GM23338 (cell line): ENCODE results near the gene ARFGEF2.
"Not testable (repeated sequence)": the region's sequence is repeated elsewhere in the genome, so short reads cannot be mapped to it uniquely, and the experiment has no call there.

Experiments used
- CTCF ChIP-seq, 2 experiments: fragments of 200-600 bp in 1 of 2; sonication (generic) in 1 of 2; conservative IDR thresholded peaks; 2 replicates each; pipeline versions ENCODE4 v1.5.1 to v1.6.1; 2016 to 2017; ENCODE audit warnings: antibody characterized with exemption in 2 of 2, low read depth in 2 of 2, mild to moderate bottlenecking in 2 of 2, moderate library complexity in 1 of 2
- JUNB ChIP-seq: IDR thresholded peaks from one replicate; pipeline ENCODE4 v1.6.1; 2016; ENCODE audit warnings: antibody characterized with exemption; ENCODE audit not compliant: unreplicated experiment
- POLR2AphosphoS5 ChIP-seq: IDR thresholded peaks from 2 replicates; pipeline ENCODE4 v1.6.1; 2016; ENCODE audit warnings: antibody characterized with exemption, low read depth
- ZNF114 ChIP-seq: fragments of 250-450 bp; sonication (Bioruptor Pico); IDR thresholded peaks from 2 replicates; pipeline ENCODE4 v1.5.0; 2020; ENCODE audit warnings: mild to moderate bottlenecking, moderate library complexity
- TF ChIP-seq, protein P1 (sequence below): IDR thresholded peaks from one replicate; pipeline ENCODE4 v1.6.1; 2018; ENCODE audit warnings: antibody characterized with exemption; ENCODE audit not compliant: unreplicated experiment

GRCh38 chr20:48979980-48980379, 58.5 kb downstream of the ARFGEF2 start:
- not testable (repeated sequence) for TF ChIP-seq POLR2AphosphoS5; CTCF (conservative IDR thresholded peaks at IDR 0.05; ENCODE audit: low read depth in 2 of 2); JUNB; ZNF114
- TF ChIP-seq, protein P1, sequence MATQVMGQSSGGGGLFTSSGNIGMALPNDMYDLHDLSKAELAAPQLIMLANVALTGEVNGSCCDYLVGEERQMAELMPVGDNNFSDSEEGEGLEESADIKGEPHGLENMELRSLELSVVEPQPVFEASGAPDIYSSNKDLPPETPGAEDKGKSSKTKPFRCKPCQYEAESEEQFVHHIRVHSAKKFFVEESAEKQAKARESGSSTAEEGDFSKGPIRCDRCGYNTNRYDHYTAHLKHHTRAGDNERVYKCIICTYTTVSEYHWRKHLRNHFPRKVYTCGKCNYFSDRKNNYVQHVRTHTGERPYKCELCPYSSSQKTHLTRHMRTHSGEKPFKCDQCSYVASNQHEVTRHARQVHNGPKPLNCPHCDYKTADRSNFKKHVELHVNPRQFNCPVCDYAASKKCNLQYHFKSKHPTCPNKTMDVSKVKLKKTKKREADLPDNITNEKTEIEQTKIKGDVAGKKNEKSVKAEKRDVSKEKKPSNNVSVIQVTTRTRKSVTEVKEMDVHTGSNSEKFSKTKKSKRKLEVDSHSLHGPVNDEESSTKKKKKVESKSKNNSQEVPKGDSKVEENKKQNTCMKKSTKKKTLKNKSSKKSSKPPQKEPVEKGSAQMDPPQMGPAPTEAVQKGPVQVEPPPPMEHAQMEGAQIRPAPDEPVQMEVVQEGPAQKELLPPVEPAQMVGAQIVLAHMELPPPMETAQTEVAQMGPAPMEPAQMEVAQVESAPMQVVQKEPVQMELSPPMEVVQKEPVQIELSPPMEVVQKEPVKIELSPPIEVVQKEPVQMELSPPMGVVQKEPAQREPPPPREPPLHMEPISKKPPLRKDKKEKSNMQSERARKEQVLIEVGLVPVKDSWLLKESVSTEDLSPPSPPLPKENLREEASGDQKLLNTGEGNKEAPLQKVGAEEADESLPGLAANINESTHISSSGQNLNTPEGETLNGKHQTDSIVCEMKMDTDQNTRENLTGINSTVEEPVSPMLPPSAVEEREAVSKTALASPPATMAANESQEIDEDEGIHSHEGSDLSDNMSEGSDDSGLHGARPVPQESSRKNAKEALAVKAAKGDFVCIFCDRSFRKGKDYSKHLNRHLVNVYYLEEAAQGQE, result not testable (repeated sequence)
